ENCODE data around the gene NSMF. TPM values are rescaled to one million over a fixed set of nuclear protein-coding genes. Genes with fewer than 3 reads are reported as not detected.
"Not testable (repeated sequence)": the region's sequence is repeated elsewhere in the genome, so short reads cannot be mapped to it uniquely, and the experiment has no call there.

The NSMF gene
- total RNA-seq, 1 donor from 2014 or later, result 11.6 TPM

- DNase-seq, result no peak
Measured at GRCh38 chr9:137457406-137458193, 1.5 kb downstream of the NSMF start.

GRCh38 chr9:137456864-137457405, 2.2 kb downstream of the NSMF start:
- no peak for DNase-seq

GRCh38 chr9:137456061-137456863, 2.9 kb downstream of the NSMF start:
- no peak for DNase-seq

GRCh38 chr9:137455359-137455991, 3.7 kb downstream of the NSMF start:
- DNase-seq, result no peak

GRCh38 chr9:137454597-137455358, 4.4 kb downstream of the NSMF start:
- DNase-seq, result no peak

- DNase-seq, result no peak
Measured at GRCh38 chr9:137454145-137454596, 5.0 kb downstream of the NSMF start.

- DNase-seq, result peak; percentile 39
Measured at GRCh38 chr9:137453643-137454081, 5.5 kb downstream of the NSMF start.

- DNase-seq, result no peak
Measured at GRCh38 chr9:137452761-137453642, 6.1 kb downstream of the NSMF start.

GRCh38 chr9:137452006-137452760, 7.0 kb downstream of the NSMF start:
- DNase-seq, result no peak

GRCh38 chr9:137451264-137452005, 7.7 kb downstream of the NSMF start:
- not testable (repeated sequence) for DNase-seq

GRCh38 chr9:137450539-137451222, 8.5 kb downstream of the NSMF start:
- not testable (repeated sequence) for DNase-seq

- no peak for DNase-seq
Measured at GRCh38 chr9:137449931-137450538, 9.1 kb downstream of the NSMF start.

GRCh38 chr9:137449081-137449844, 9.9 kb downstream of the NSMF start:
- DNase-seq, result no peak

GRCh38 chr9:137448602-137448962, 10.6 kb downstream of the NSMF start:
- no peak for DNase-seq

GRCh38 chr9:137447722-137448601, 11.2 kb downstream of the NSMF start:
- DNase-seq, result no peak

GRCh38 chr9:137446851-137447471, 12.2 kb downstream of the NSMF start:
- DNase-seq, result peak; percentile 44

Data from skin of body (tissue), 2 donors.